Prostate gland (tissue), 2 donors: ENCODE results near the gene SELENOT. TPM values are rescaled to one million over a fixed set of nuclear protein-coding genes. Genes with fewer than 3 reads are reported as not detected.

Experiments
- DNase-seq: peaks from one replicate; pipeline ENCODE4 v3.0.0-alpha.2; 2019; ENCODE audit warnings: low spot score
- H3K27ac ChIP-seq, 2 donors: fragments of 200-600 bp; sonication (generic); 2 replicates each; pipeline ENCODE4 v1.5.1; 2017 to 2019
- H3K27me3 ChIP-seq: fragments of 200-600 bp; sonication (generic); replicated peaks from 2 replicates; pipeline ENCODE4 v1.5.1; 2019; ENCODE audit not compliant: insufficient read depth
- H3K36me3 ChIP-seq, 2 donors: fragments of 200-600 bp; sonication (generic); 1 replicate in 1 of 2; 2 replicates in 1 of 2; pipeline versions ENCODE4 v1.5.1 to v1.8.1; 2017 to 2019
- H3K4me1 ChIP-seq: fragments of 200-600 bp; sonication (generic); replicated peaks from 2 replicates; pipeline ENCODE4 v1.5.1; 2019
- H3K4me3 ChIP-seq, 2 donors: fragments of 200-600 bp; sonication (generic); 2 replicates each; pipeline ENCODE4 v1.5.1; 2017 to 2019
- H3K9me3 ChIP-seq: fragments of 200-600 bp; sonication (generic); 2 replicates; pipeline ENCODE4 v1.5.1; 2017
- POLR2A ChIP-seq: fragments of 450-650 bp; IDR thresholded peaks from one replicate; pipeline ENCODE4 v1.6.1; 2016; ENCODE audit warnings: antibody characterized with exemption, mild to moderate bottlenecking
- POLR2AphosphoS5 ChIP-seq: sonication (generic); formaldehyde crosslinking; IDR thresholded peaks from one replicate; pipeline ENCODE4 v1.6.1; 2017; ENCODE audit warnings: antibody characterized with exemption
- WGBS: methylation state at CpG from one replicate; pipeline ENCODE4 v1.1.5; 2018; 5-methylcytosine and 5-hydroxymethylcytosine counted together
- intact Hi-C: fragments of 100-400 bp; cut with DNase I; formaldehyde crosslinking; loops from one replicate; pipeline ENCODE4 v1.14.2; 2022
- total RNA-seq, 2 donors: library from RNA; depleted of rRNA; stranded (reverse); fragments of >200 nt; gene quantifications; one replicate each; pipeline ENCODE4 v1.1.0, GENCODE V29; 2016
- TF ChIP-seq, protein P1 (sequence below), 4 experiments: fragments of 200-600 bp in 2 of 4; fragments of 450-650 bp in 2 of 4; sonication (generic) in 2 of 4; IDR thresholded peaks; 1 replicate in 3 of 4; 2 replicates in 1 of 4; pipeline ENCODE4 v1.5.1; 2016 to 2019; ENCODE audit warnings: antibody characterized with exemption in 4 of 4, mild to moderate bottlenecking in 2 of 4, moderate library complexity in 2 of 4

SELENOT gene
- 100 to 1,000 TPM; 123 to 126 TPM for total RNA-seq

DNA sequence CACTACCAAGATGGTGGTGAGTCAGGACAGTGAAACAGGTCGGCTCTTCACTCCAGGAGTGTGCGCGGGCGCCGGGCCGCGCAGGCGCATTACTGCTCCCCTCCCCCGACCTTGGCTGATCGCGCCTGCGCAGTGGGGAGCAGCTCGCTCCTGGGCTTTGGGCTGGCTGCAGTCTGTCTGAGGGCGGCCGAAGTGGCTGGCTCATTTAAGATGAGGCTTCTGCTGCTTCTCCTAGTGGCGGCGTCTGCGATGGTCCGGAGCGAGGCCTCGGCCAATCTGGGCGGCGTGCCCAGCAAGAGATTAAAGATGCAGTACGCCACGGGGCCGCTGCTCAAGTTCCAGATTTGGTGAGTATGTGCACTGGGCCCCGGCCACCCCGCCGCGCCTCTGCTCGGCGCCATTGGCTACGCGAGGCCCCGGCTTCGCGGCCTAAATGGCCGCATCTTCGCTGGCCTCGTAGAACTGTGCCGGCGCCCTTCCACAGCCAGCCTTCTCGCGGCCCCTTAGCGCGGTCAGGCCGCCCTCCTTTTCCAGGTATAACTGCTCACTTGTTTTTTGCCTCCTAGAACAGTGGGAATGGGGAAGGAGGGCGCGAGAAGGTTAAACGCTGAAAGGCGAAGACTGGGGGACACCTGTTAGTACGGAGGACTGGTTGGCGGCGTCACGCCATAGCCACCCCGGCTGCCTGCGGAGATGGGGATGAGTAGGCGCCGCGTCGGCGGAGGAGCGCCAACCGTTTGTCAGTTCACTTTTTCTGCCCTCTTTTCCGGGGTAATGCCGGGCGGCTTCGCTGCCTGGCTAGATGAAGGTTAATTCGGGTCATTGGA lies at the start of gene SELENOT:
SELENOT (plus strand) TSS at position 169 of the 827 bp plus-strand sequence; CDS start at position 211, 42 bp downstream.
- under 1% methylated on average over 69 of the region's 69 CpGs for WGBS
- Histone ChIP-seq H3K36me3 (no peaks in the 10 kb centered on the region), H3K9me3 (no peaks in the 10 kb centered on the region), H3K4me3 (peak within 1 kb of the TSS; percentile 60 to 84), H3K27ac (peak within 1 kb of the TSS; percentile 95 to 96), H3K27me3 (no peaks in the 10 kb centered on the region), H3K4me1 (no peaks in the 10 kb centered on the region)
- intact Hi-C loops = loop anchor here (5.0 to 10.0 kb wide), 3 partner anchors 56 to 196 kb away; partner anchors contain the start of genes EIF2A, SERP1, SIAH2 and TSC22D2
- DNase-seq = peak; percentile 93
- TF ChIP-seq POLR2AphosphoS5 = peak; percentile 95
- TF ChIP-seq POLR2A = peak; percentile 97
- TF ChIP-seq, protein P1, sequence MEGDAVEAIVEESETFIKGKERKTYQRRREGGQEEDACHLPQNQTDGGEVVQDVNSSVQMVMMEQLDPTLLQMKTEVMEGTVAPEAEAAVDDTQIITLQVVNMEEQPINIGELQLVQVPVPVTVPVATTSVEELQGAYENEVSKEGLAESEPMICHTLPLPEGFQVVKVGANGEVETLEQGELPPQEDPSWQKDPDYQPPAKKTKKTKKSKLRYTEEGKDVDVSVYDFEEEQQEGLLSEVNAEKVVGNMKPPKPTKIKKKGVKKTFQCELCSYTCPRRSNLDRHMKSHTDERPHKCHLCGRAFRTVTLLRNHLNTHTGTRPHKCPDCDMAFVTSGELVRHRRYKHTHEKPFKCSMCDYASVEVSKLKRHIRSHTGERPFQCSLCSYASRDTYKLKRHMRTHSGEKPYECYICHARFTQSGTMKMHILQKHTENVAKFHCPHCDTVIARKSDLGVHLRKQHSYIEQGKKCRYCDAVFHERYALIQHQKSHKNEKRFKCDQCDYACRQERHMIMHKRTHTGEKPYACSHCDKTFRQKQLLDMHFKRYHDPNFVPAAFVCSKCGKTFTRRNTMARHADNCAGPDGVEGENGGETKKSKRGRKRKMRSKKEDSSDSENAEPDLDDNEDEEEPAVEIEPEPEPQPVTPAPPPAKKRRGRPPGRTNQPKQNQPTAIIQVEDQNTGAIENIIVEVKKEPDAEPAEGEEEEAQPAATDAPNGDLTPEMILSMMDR (IDR thresholded peaks at IDR 0.05) = peak in 2 of 4 experiments; percentile 26 to 53

DNA sequence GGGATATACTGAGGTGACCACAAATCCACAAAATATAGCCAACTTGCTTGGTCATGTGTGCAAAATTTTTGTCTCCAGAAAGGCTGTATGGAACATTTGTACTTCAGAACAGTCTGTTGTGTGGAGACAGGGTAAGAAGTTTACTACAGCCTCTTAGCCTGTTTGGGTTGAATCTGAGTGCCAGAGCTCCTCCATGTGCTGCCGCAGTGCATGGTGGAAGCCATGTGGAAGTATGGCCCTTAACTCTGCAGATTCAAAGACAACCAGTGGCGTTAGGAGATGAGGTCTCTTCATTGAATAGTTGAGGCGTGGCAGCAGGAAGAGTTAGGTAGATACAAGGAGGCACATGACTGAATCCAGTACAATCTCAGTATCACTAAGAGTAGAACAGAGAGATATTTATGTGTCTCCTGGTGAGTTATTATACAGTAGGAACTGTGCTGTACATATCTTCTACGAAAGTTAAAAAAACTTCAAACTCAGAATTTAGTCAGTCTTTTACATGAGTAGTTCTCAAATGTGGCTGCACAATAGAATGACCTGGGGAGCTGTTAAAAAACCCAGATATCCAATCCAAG lies 47.2 kb upstream of the SELENOT start:
- no peak for DNase-seq
- H3K27ac ChIP-seq = no peak overlapping the region
- H3K4me1 ChIP-seq = no peaks in the 10 kb centered on the region
- H3K36me3 ChIP-seq = peaks cover 0 to 11% of the 10 kb centered on the region in 2 donors
- WGBS = 93% methylated on average over 4 of the region's 4 CpGs
- H3K9me3 ChIP-seq = no peaks in the 10 kb centered on the region
- no peak for TF ChIP-seq POLR2AphosphoS5
- no peak for TF ChIP-seq POLR2A
- TF ChIP-seq, protein P1 (IDR thresholded peaks at IDR 0.05) = no peak
- intact Hi-C loops = no loop called here
- H3K27me3 ChIP-seq = no peaks in the 10 kb centered on the region
- no peak overlapping the region for H3K4me3 ChIP-seq

DNA sequence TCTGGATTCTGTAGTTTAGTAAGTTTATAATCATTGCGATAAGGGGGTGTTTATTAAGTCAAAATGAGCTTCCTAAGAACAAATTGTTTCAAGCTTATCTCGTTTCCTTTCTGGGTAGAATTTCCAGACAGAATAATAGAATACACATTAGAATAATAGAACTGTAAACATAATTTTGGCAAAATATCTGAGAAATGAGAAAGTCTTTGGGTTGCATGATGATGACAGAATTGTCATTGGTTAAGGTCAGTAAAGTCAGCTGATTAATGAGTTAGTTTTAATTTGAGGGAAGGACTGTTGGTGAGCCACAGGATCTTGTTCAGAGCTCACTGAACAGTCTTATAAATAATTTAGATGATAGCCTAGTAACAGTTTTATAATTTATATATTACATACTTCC lies 46.3 kb upstream of the SELENOT start:
- Histone ChIP-seq H3K36me3 (peaks cover 0 to 11% of the 10 kb centered on the region in 2 donors), H3K4me1 (no peaks in the 10 kb centered on the region), H3K4me3 (no peak overlapping the region), H3K27me3 (no peaks in the 10 kb centered on the region), H3K27ac (no peak overlapping the region), H3K9me3 (no peaks in the 10 kb centered on the region)
- WGBS = 80% methylated on average over 2 of the region's 2 CpGs
- no peak for DNase-seq
- intact Hi-C loops = no loop called here
- TF ChIP-seq POLR2AphosphoS5 (no peak), POLR2A (no peak)
- TF ChIP-seq, protein P1 (IDR thresholded peaks at IDR 0.05) = no peak

GRCh38 chr3:150557725-150558124 lies 45.4 kb upstream of the SELENOT start:
- WGBS = 77% methylated on average over 1 of the region's 1 CpG
- no peak for DNase-seq
- H3K27me3 ChIP-seq = no peaks in the 10 kb centered on the region
- H3K27ac ChIP-seq = no peak overlapping the region
- peaks cover 0 to 4% of the 10 kb centered on the region in 2 donors for H3K36me3 ChIP-seq
- H3K4me3 ChIP-seq = no peak overlapping the region
- intact Hi-C loops = no loop called here
- TF ChIP-seq POLR2AphosphoS5 = no peak
- TF ChIP-seq, protein P1 (IDR thresholded peaks at IDR 0.05) = no peak
- TF ChIP-seq POLR2A = no peak
- no peaks in the 10 kb centered on the region for H3K4me1 ChIP-seq
- no peaks in the 10 kb centered on the region for H3K9me3 ChIP-seq
